Stimulated activated CD4-positive, alpha-beta T cell treated with anti-CD3 and anti-CD28 coated beads, Interleukin-2, amount 100 ng/mL, for 4 hours (primary cell): Measurements from ENCODE around the gene MAK.
"Not testable (repeated sequence)": the region's sequence is repeated elsewhere in the genome, so short reads cannot be mapped to it uniquely, and the experiment has no call there.

Source experiments
- DNase-seq: peaks from one replicate; pipeline ENCODE4 v3.0.0-alpha.2; 2020; ENCODE audit warnings: low read depth

Gene MAK, protein sequence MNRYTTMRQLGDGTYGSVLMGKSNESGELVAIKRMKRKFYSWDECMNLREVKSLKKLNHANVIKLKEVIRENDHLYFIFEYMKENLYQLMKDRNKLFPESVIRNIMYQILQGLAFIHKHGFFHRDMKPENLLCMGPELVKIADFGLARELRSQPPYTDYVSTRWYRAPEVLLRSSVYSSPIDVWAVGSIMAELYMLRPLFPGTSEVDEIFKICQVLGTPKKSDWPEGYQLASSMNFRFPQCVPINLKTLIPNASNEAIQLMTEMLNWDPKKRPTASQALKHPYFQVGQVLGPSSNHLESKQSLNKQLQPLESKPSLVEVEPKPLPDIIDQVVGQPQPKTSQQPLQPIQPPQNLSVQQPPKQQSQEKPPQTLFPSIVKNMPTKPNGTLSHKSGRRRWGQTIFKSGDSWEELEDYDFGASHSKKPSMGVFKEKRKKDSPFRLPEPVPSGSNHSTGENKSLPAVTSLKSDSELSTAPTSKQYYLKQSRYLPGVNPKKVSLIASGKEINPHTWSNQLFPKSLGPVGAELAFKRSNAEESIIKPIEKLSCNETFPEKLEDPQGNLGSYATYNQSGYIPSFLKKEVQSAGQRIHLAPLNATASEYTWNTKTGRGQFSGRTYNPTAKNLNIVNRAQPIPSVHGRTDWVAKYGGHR

DNA sequence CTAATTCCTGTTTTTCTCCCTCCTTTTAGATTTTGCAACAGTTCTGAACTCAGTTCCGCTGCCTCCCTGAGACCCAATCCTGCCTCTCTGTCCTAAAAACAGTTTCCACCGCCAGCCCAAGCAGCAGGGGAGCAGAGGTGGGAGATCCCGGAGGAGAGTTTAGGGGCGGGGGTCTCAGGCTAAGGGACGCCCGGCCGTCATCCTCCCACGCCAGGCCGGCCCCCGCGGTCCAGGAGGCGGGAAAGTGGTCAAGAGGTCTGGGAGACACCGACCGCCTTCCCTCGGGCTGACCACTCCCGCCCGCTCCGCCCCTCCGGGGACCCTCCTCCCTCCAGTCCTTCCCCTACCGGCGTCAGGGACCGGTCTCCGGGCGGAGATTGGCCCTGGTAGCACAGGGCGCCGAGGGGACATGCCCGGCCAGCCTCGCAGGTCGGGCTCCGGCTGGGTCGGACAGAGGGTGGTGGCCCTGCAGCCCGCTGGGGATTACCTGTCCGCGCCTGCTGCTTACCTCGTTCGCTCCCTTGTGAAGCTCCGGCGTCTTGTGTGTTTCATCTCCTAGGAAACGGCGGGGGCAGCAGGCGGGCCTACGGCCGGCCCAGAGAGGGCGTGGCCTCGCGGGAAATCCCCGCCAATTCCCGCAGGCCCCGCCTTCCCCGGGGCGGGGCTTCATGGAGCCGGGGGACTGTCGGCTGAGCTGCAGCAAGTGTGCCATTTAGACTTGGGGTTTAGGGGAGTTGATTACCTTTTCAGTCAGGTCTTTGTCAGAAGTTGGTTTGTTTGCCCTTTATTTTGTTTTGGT lies at the start of gene MAK:
MAK (minus strand) TSS at position 545 of the 799 bp plus-strand sequence. CDS start 7,891 bp downstream, outside the sequence.
- DNase-seq = peak; percentile 83

DNA sequence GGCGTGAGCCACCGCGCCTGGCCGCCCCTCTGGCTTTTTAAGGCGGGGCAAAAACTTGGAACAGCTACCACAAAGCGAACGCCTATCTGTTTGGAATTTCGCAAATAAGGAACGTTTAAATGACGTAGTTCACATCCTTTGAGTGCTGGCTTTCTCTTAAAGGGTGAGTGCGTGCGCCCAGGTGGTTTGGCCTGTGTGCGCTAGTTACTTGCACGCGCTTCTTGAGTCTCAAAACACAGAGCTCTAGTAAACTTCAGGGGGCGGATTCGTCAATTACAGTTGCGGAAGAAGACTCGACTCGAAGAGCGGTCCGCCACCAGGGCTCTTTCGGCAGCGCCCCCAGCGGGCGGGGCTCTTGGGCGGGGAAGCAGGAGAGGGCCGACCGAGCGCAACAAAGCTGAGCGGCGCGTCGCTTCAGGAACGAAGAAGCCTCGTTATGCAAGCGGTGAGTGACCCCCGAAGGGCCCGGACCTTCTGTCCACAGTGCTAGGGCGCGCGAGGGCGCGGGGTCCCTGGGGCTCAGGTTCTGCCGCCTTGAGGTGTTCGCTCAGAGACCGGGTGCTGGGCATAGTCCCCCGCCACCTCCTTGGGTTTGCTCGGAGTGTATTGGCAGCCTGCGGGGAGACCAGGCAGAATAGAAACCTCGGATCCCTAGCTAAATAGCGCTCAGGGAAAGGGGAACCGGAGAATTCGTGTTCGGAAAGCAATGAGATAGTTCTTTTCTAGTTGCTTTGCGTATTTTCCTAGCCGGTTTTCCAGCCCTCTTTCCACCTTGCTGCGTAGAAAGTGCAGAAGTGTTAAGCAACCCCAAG lies 48.6 kb upstream of the MAK start, which contains the start of gene SYCP2L:
SYCP2L (plus strand) TSS at position 362 of the 812 bp plus-strand sequence; CDS start at position 437, 75 bp downstream.
- no peak for DNase-seq

DNA sequence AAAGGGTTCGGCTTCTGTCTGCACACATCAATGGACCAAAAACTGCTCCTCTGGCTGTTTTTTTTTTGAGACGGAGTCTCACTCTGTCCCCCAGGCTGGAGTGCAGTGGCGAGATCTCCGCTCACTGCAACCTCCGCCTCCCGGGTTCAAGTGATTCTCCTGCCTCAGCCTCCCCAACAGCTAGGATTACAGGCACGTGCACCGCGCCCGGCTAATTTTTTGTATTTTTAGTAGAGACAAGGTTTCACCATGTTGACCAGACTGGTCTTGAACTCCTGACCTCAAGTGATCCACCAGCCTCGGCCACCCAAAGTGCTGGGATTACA lies 48.0 kb upstream of the MAK start:
- DNase-seq = not testable (repeated sequence)

DNA sequence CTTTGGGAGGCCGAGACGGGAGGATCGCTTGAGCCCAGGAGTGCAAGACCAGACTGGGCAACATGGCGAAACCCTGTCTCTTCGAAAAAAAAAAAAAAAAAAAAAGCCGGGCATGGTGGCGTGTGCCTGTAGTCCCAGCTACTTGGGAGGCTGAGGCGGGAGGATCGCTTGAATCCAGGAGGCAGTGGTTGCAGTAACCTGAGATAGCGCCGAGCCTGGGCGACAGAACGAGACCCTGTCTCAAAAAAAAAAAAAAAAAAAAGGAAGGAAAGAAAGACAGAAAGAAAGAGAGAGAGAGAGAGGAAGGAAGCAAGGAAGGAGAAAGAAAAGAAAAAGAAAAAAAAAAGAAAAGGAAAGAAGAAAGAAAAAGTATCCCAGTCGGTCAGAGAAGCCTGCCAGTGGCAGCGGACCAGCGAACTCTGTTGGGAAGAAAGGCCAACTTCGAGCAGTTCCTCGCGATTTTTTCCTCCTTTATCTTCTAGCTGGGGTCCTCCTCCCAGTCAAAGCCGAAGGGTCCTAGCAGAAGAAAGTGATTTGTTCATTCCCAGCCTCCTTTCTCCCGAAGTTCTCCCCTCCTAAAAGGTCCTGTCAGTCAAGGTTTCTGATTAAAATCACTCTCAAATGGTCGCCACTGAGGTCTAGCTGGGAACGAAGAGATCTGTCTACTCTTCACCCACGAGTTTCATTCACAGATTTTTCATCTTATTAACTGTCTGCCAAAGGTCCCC lies 46.1 kb upstream of the MAK start:
- DNase-seq = no peak

DNA sequence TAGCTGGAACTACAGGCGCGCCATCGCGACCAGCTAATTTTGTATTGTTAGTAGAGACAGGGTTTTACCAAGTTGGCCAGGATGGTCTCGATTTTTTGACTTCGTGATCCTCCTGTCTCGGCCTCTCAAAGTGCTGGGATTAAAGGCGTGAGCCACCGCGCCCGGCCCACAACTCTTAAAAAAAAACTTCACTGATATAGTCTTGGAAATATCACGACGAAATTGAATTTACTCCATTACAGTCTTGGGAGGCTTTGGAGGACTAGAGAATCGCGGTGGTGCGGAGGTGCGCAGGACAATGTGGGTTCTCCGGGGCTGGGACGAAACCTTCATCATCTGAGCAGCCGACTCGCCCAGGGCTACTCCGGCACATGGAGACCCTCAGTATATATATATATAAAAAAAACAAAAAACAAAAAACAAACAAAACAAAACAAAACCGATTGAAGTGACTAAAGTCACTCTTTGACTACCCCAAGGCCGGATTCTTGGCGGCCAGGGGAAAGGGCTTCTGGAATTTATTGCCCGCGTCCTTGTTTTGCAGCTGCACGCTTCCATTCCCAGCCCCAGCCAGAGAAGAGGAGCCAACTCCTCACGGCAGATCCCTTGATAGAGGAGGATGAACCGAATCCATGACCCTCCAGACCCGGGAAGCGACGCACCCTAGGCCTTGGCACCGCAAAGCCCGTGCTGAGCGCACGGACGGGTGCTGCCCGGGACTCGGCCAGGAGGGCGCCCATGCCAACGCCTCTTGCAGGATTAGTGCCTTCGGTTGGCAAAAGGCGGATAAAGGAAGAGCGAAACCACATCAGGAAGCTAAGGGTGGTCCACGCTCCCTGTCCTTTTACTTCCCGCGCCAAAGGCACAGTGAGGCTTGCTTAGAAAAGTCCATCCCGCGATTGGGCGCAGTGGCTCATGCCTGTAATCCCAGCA lies 45.2 kb upstream of the MAK start:
- DNase-seq = no peak

DNA sequence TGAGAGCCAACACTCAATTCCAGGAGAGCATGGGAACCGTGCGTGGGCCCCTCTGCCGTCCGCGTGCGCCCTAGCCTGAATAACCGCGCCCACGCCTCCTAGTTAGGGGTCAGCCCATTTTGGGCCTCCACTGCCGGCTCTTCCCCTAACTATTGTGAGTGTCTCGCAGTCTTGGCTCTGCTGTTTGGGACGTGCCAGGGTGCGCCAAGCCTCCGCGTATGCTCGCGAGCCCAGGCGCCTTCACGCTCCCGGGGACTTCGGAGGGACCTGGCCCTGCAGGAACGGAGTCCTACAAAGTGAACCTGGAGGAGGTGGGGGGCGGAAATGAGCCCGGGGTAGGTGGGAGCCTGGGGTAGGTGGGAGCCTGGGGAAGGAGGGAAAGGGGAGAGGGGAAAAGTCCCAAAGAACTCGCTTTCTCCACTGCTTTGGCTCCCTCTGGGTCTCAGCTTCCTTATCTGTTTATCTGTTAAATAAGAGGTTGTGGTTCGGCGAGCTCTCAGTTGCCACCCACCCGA lies 44.4 kb upstream of the MAK start:
- DNase-seq = no peak

DNA sequence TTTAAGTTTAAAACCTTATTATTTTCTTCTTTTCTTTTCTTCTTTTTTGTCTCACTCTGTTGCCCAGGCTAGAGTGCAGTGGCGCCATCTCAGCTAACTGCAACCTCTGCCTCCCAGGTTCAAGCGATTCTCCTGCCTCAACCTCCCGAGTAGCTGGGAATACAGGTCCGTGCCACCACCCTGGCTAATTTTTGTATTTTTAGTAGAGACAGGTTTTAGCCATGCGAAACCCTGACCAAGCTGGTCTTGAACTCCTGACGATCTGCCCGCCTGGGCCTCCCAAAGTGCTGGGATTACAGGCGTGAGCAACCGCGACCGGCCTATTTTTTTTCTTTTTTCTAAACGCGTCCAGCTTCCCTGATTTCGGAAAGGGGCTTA lies 43.9 kb upstream of the MAK start:
- not testable (repeated sequence) for DNase-seq

DNA sequence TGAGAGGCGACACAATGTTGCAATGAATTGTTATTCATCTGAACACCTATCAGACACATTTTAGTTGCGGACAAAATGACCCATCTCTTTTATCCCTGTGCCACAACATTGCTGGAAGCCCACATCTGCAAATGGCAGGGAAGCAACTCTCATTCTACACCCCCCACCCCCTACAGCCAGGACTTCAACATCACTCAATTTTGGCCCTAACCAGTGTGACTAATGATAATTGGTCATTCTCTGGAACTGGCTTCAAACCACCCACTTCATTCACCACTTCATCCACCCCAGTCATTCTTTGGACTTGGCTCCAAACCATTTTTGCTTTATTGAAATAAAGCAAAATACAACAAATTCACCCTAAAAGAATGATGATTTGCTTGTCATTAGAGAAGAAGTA lies 42.0 kb upstream of the MAK start:
- DNase-seq = no peak

DNA sequence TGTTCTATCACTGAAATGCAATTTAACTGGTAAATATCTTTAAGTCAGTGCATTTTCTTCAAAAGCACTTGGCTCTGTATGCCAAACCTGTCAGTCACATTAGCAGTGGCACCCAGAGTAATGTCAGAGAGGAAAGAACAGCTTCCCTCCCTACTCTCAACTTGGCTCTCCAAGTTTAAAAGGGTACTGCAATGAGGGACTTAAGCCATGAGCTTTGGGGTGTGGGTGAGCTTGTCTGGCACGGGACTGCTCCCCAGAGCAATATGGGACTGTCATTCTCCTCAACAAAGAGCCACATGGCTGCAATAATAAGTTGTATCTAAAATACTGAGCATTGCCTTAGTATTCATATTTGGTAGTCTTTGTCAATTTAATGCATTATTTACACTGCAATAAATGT lies 39.5 kb upstream of the MAK start:
- DNase-seq = no peak

DNA sequence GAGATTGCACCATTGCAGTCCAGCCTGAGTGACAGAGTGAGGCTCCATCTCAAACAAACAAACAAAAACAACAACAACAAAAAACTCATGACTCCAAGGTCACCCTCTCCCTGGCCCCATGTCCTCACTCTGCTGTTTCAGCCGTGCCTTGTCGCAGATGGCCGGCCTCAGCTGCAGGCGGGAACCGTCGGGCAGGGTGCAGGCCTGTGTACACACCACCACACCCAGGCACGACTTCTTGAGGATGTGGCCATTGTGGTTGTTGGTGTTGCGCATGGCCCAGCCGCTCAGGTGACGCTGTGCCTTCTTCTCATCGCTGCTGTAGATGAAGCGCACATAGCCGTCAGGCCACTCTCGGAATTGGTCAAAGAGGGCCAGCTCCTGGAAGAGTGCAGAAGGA lies 38.7 kb upstream of the MAK start:
- no peak for DNase-seq

DNA sequence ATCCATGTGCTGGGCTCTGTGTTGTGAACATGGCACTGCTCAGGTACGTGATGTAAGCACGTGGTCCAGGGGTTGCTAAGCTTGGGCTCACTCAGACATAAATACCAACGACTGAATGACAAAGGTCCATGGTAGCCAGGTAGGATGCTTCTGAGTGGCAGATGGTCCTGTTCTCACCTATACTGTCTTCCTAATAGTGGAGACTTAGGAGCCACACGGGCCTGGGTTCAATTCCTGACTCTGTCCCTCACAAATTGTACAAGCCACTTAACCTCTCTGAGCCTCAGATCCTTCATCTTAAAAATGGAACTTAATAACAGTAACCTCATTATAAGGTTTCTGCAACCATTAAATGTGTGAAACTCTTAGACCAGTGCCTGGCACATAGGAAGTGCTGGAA lies 36.7 kb upstream of the MAK start:
- no peak for DNase-seq

DNA sequence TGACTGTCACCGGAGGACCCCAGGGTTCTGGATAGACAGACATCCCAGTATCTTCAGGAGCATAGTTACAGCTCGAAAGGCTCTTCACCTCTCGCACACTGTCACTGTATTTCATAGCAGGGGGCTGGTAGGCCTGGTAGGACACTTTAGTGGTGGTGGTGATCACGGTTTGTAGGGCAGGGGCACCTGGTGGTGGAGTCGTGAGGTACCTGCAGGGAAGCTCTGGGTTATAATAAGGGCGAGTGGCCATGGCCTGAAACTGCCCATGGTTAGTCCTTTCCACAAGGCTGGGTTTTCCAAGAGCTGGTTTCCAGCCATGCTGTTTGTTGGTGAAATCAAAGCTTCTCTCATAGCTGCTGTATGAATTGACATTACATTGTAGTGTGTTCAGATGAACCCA lies 35.9 kb upstream of the MAK start:
- no peak for DNase-seq

DNA sequence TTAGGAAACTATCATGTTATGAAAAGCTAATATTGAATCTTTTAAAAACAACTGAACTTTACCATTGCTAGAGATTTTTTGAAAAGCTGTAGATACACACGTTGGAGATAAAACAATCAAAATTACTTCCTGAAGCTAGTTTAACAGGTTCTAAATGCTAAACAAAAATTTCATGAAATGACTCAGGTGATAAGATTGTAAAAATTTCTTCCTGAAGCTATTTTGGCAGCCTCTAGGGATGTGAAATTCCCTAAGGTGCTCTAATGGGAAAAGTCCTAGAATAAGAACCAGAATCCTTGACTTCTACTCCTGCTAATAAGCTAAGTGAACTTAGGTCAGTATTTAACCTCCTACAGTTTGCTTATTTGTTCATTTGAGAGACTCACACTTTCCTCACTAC lies 35.0 kb upstream of the MAK start:
- DNase-seq = no peak

DNA sequence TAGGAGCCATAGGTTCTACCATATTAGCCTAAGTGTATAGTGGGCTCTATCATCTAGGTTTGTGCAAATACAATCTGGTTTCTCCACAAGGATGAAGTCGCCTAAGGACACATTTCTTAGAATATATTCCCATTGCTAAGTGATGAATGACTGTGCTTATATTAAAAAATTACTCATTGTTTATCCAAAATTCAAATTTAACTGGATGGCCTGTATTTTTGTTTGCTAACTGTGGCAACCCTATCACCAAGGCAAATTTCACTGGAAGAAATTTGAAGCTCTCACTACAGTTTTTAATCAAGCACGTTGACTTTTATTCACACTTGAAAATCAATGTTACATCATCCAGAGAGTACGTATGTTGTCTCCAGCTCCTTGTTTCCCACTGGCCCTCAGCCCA lies 29.6 kb upstream of the MAK start:
- no peak for DNase-seq

DNA sequence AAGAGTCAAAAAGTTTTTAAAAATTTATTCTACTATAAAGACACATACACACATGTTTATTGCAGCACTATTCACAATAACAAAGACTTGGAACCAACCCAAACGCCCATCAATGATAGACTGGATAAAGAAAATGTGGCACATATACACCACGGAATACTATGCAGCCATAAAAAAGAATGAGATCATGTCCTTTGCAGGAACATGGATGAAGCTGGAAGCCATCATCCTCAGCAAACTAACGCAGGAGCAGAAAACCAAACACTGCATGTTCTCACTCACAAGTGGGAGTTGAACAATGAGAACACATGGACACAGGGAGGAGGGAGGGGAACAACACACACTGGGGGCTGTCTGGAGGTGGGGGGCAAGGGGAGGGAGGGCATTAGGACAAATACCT lies 28.4 kb upstream of the MAK start:
- DNase-seq = not testable (repeated sequence)

DNA sequence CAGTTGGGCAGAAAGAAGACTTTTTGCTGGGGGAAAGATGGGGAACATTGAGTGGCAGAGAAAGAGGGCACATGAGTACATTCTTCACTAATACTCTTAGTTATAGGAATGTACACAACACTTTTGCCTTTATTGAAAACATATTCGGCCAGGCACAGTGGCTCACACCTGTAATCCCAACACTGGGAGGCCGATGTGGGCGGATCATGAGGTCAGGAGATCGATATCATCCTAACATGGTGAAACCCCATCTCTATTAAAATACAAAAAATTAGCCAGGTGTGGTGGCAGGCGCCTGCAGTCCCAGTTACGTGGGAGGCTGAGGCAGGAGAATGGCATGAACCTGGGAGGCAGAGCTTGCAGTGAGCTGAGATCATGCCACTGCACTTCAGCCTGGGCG lies 24.7 kb upstream of the MAK start:
- not testable (repeated sequence) for DNase-seq

DNA sequence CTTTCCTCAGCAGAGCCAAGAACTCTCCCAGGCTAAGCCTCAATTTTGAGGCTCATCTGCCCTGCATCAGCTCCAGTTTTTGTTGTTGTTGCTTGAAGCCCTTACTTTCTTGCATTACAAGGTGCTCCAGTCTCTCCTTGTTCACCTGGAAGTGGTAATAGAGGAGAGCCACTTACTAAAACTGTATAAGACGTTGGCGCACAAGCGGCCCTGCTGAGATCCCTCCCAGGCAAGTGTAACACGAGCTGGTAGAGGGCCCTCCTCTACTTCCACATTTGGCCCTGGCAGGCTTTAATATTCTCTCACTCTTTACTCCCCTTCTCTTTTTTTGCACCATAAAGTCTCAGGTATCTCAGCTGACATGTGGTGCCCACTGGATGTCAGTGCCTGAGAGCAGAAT lies 24.0 kb upstream of the MAK start:
- no peak for DNase-seq

DNA sequence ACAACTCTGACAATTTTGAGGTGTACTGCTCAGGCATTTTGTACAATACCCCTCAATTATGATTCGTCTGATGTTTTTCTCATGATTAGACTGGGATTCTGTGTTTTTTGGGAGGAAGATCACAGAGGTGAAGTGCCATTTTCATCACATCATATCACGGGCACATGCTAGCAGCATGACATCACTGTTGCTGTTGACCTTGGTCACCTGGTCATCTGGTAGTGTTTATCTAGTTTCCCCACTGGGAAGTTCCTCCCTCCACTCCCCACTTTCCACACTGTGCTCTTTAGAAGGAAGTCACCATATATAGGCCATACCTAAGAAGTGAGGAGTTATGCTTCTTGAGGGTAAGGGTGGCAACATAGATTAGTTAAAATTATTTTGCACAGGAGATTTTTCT lies 22.7 kb upstream of the MAK start:
- no peak for DNase-seq

DNA sequence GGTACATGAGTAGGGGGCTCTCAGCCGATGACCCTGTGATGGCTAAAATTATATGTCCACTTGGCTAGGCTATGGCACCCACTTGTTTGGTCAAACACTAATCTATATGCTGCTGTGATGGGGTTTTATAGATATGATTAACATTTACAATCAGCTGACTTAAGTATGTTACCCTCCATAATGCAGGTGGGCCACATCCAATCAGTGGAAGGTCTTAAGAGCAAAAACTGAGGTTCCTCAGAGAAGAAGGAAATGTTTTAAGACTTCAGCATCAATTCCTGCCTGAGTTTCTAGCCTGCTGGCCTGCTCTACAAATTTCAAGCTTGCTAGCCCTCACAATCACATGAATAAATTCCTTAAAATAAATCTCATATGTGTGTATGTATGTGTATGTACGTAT lies 18.9 kb upstream of the MAK start:
- DNase-seq = no peak
